ENCODE measurements around the gene MOGAT1. TPM values are rescaled to one million over a fixed set of nuclear protein-coding genes. Genes with fewer than 3 reads are reported as not detected.

MOGAT1 gene
- total and polyA plus RNA-seq, 2 experiments from 2014 or later = not detected

GRCh38 chr2:222635295-222635694 is 36.2 kb upstream of the MOGAT1 start:
- Histone ChIP-seq H3K27me3 (no peaks in the 10 kb centered on the region), H3K27ac (no peak overlapping the region), H3K4me3 (no peak overlapping the region), H3K9me3 (ENCODE audit: low read depth) (no peaks in the 10 kb centered on the region), H3K36me3 (peaks cover 47% of the 10 kb centered on the region), H3K4me1 (ENCODE audit: low read depth) (no peaks in the 10 kb centered on the region)
- DNase-seq (ENCODE audit: low read depth in 1 of 2, low spot score in 1 of 2) = no peak
- TF ChIP-seq CTCF (IDR thresholded peaks at IDR 0.05; ENCODE audit: low read depth, low read length) = no peak

- Histone ChIP-seq H3K9me3 (ENCODE audit: low read depth) (no peaks in the 10 kb centered on the region), H3K4me1 (ENCODE audit: low read depth) (no peaks in the 10 kb centered on the region), H3K36me3 (peaks cover 31% of the 10 kb centered on the region), H3K27me3 (no peaks in the 10 kb centered on the region), H3K27ac (no peak overlapping the region), H3K4me3 (no peak overlapping the region)
- no peak for DNase-seq (ENCODE audit: low read depth in 1 of 2, low spot score in 1 of 2)
- no peak for TF ChIP-seq CTCF (IDR thresholded peaks at IDR 0.05; ENCODE audit: low read depth, low read length)
Observed at GRCh38 chr2:222637067-222637466, 34.4 kb upstream of the MOGAT1 start.

- Histone ChIP-seq H3K27me3 (no peaks in the 10 kb centered on the region), H3K36me3 (peaks cover 22% of the 10 kb centered on the region), H3K9me3 (ENCODE audit: low read depth) (no peaks in the 10 kb centered on the region), H3K4me3 (no peak overlapping the region), H3K4me1 (ENCODE audit: low read depth) (no peaks in the 10 kb centered on the region), H3K27ac (no peak overlapping the region)
- peak in 1 of 2 donors; percentile 9 for DNase-seq (ENCODE audit: low read depth in 1 of 2, low spot score in 1 of 2)
- TF ChIP-seq CTCF (IDR thresholded peaks at IDR 0.05; ENCODE audit: low read depth, low read length) = no peak
Observed at GRCh38 chr2:222641336-222641735, 30.1 kb upstream of the MOGAT1 start.

- H3K27ac ChIP-seq = no peak overlapping the region
- H3K9me3 ChIP-seq (ENCODE audit: low read depth) = no peaks in the 10 kb centered on the region
- no peak overlapping the region for H3K4me3 ChIP-seq
- TF ChIP-seq CTCF (IDR thresholded peaks at IDR 0.05; ENCODE audit: low read depth, low read length) = no peak
- H3K27me3 ChIP-seq = no peaks in the 10 kb centered on the region
- peaks cover 27% of the 10 kb centered on the region for H3K36me3 ChIP-seq
- DNase-seq (ENCODE audit: low read depth in 1 of 2, low spot score in 1 of 2) = no peak
- no peaks in the 10 kb centered on the region for H3K4me1 ChIP-seq (ENCODE audit: low read depth)
Observed at GRCh38 chr2:222643134-222643533, 28.3 kb upstream of the MOGAT1 start.

GRCh38 chr2:222646008-222646407 is 25.4 kb upstream of the MOGAT1 start:
- H3K27ac ChIP-seq = no peak overlapping the region
- H3K4me1 ChIP-seq (ENCODE audit: low read depth) = no peaks in the 10 kb centered on the region
- peaks cover 20% of the 10 kb centered on the region for H3K36me3 ChIP-seq
- no peak for DNase-seq (ENCODE audit: low read depth in 1 of 2, low spot score in 1 of 2)
- no peak for TF ChIP-seq CTCF (IDR thresholded peaks at IDR 0.05; ENCODE audit: low read depth, low read length)
- H3K4me3 ChIP-seq = no peak overlapping the region
- no peaks in the 10 kb centered on the region for H3K27me3 ChIP-seq
- no peaks in the 10 kb centered on the region for H3K9me3 ChIP-seq (ENCODE audit: low read depth)

- Histone ChIP-seq H3K4me3 (no peak overlapping the region), H3K36me3 (peaks cover 20% of the 10 kb centered on the region), H3K27ac (no peak overlapping the region), H3K9me3 (ENCODE audit: low read depth) (no peaks in the 10 kb centered on the region), H3K4me1 (ENCODE audit: low read depth) (peaks cover 3% of the 10 kb centered on the region), H3K27me3 (no peaks in the 10 kb centered on the region)
- no peak for DNase-seq (ENCODE audit: low read depth in 1 of 2, low spot score in 1 of 2)
- no peak for TF ChIP-seq CTCF (IDR thresholded peaks at IDR 0.05; ENCODE audit: low read depth, low read length)
Observed at GRCh38 chr2:222649801-222650200, 21.7 kb upstream of the MOGAT1 start.
